Right hindlimb (tissue), 1 donor: Measurements from ENCODE around the gene HDGFL2.
"Not testable (repeated sequence)": the region's sequence is repeated elsewhere in the genome, so short reads cannot be mapped to it uniquely, and the experiment has no call there.

Source experiments
- DNase-seq: peaks from one replicate; pipeline ENCODE4 v3.0.0-alpha.2; 2018

Gene HDGFL2

GRCh38 chr19:4536798-4537197 lies 64.7 kb downstream of the HDGFL2 start:
- no peak for DNase-seq

- no peak for DNase-seq
Observed at GRCh38 chr19:4537953-4538600, 66.0 kb downstream of the HDGFL2 start.

GRCh38 chr19:4538601-4538954 lies 66.5 kb downstream of the HDGFL2 start:
- DNase-seq: no peak

- no peak for DNase-seq
Observed at GRCh38 chr19:4539169-4539692, 67.1 kb downstream of the HDGFL2 start.

- DNase-seq: no peak
Observed at GRCh38 chr19:4539693-4540581, 67.8 kb downstream of the HDGFL2 start, which contains the start of gene LRG1. LRG1 (minus strand) TSS chr19:4540036; CDS start chr19:4540013, 23 bp downstream.

- no peak for DNase-seq
Observed at GRCh38 chr19:4541114-4541805, 69.2 kb downstream of the HDGFL2 start.

GRCh38 chr19:4541806-4542145 lies 69.7 kb downstream of the HDGFL2 start:
- DNase-seq: not testable (repeated sequence)

- no peak for DNase-seq
Observed at GRCh38 chr19:4542896-4543841, 71.1 kb downstream of the HDGFL2 start.

- DNase-seq: no peak
Observed at GRCh38 chr19:4543842-4544647, 71.9 kb downstream of the HDGFL2 start.

GRCh38 chr19:4547303-4548237 lies 75.5 kb downstream of the HDGFL2 start:
- DNase-seq: no peak

- no peak for DNase-seq
Observed at GRCh38 chr19:4548238-4548584, 76.1 kb downstream of the HDGFL2 start.

GRCh38 chr19:4550018-4550417 lies 77.9 kb downstream of the HDGFL2 start:
- DNase-seq: no peak

- no peak for DNase-seq
Observed at GRCh38 chr19:4550479-4551050, 78.5 kb downstream of the HDGFL2 start.
